GM19468 (cell line): ENCODE results near the gene COMP.
"Not testable (repeated sequence)": the region's sequence is repeated elsewhere in the genome, so short reads cannot be mapped to it uniquely, and the experiment has no call there.

Experiments used
- ATAC-seq: cut with Tn5 transposase; IDR thresholded peaks from one replicate; pipeline ENCODE4 v1.9.1; 2021; ENCODE audit warnings: mild to moderate bottlenecking, moderate library complexity, moderate number of reproducible peaks; ENCODE audit not compliant: unreplicated experiment; ENCODE audit errors: extremely low read depth

The COMP gene

GRCh38 chr19:18790566-18791314 lies at the start of gene COMP:
Gene COMP, minus strand, starts transcription at chr19:18791305. Its CDS starts 36 bp downstream, at chr19:18791269.
- ATAC-seq = no peak

GRCh38 chr19:18840288-18841267 lies 49.5 kb upstream of the COMP start:
- ATAC-seq = no peak

DNA sequence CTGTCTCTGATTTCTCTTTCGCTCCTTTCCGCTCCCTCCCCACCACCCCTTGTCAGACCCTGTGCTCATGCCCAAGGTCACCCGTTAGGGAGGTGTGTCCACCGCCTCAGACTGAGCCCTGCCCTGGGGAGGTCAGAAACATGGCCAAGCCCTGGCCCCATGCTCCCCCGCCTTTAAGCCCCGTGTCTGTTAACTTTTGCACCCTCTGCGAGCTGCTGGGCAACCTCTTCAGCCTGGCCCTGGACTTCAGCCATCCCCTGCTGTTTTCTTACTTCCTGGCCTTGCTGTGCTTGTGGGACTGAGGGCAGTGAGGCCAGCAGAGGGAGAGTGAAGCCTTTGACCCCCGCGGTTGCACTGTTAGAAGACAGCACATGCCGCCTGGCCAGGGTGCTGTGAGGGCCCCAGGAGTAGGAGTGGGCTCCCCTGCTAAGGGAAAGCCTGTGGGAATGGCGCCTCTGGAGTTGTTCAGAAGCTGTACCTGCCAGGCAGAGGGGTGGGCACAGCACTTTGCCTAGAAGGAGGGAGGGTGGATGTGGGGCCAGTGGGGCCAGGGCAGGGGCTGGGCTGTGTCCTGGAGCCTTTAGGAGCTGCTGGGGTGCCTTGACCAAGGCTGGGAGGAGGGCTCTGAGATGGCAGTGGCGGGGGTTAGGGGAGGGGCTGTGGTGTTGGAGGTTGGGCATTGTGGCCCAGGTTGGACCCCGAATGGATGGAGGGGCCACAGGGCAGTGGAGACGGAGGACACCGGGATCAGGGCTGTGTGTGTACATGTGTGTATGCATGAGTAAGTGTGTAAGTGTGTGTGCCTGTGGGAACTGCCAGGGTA lies 48.6 kb upstream of the COMP start:
- ATAC-seq = no peak

DNA sequence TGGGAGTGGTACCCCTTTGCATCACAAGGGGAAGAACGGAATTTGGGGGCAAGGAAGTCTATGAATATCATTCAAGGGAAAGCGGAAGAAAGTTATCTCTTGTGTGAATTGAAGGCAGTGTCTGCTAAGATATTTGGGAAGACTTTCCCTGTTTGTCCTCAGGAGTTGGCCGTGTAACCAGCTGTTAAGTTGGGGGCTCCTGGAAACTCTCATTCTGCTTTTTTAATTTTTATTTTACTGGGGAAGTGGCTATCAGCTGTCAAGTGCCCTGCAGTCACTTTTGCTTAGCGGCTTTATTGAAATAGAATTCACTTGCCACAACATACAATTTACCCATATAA lies 43.5 kb upstream of the COMP start:
- no peak for ATAC-seq

DNA sequence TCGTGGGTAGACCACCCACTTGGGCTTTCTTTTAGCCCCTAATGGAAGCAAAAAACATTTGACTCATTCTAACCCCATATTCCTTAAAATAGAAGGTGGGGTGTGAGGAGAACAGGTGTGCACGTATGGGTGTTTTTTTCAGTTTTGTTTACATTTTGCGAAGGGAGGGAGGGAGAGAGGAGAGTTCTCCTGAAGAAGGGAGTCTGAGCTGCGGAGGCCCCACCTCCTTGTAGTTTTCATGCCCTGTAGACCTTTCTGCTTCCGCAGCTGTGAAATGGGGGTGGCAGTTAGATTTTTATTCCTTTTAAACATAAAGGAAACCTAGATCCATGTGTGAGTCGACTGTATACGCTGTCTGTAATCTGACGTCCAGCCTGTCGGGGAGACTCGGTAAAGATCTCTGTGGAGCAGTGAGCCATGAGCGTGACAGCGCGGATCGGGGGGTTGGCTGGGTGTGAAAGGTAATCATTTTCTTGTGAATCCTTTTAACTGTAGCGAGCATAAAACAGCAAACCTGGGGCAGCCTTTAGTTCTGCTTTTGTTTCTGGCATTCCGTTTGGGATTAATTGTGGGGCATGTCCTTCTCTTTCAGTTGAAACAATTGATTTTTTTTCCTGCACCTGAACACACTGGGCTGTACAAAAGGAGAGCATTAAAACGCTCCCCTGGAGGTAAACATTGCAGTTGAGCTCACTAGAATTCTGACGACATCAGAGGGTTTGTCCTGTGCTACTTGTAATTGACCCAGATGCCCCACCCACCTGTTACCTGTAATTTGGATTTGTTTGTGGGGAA lies 42.9 kb upstream of the COMP start:
- no peak for ATAC-seq

- ATAC-seq = no peak
Measured at GRCh38 chr19:18833141-18833476, 42.0 kb upstream of the COMP start.

DNA sequence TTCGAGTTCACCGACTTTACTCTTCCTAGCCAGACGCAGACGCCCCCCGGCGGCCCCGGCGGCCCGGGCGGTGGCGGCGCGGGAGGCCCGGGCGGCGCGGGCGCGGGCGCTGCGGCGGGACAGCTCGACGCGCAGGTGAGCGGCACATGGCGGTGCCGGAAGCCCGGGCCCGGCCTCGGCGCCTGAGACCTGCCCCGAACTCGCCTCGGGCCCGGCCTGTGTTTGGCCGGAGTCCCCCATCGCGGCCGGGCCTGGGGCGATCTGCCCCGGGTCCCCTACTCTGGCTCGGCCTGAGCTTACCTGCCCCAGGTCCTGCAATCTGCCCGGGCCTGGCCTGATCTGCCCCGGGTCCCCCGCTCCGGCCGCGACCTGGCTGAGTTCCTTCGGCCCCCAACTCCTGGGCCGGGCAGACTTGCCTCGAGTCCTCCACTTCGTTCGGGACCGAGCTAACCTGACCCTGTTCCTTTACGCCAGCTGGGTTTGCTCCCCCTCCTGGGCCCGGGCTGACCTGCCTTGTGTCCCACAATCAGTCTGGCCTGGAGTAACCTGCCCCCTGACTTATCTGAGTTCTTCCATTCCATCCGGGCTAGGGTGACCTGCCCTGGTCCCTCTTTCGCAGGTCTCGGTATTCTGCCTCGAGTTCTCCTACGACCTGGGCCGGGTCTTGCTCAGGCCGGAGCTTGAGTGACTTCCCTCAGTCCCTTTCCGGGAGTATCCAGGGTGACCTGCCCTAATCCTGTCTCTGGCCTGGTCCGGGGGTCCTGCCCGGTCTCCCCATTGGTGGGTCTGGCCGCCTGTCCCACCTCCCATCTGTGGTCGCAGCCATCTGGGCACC lies 41.4 kb upstream of the COMP start:
- no peak for ATAC-seq

DNA sequence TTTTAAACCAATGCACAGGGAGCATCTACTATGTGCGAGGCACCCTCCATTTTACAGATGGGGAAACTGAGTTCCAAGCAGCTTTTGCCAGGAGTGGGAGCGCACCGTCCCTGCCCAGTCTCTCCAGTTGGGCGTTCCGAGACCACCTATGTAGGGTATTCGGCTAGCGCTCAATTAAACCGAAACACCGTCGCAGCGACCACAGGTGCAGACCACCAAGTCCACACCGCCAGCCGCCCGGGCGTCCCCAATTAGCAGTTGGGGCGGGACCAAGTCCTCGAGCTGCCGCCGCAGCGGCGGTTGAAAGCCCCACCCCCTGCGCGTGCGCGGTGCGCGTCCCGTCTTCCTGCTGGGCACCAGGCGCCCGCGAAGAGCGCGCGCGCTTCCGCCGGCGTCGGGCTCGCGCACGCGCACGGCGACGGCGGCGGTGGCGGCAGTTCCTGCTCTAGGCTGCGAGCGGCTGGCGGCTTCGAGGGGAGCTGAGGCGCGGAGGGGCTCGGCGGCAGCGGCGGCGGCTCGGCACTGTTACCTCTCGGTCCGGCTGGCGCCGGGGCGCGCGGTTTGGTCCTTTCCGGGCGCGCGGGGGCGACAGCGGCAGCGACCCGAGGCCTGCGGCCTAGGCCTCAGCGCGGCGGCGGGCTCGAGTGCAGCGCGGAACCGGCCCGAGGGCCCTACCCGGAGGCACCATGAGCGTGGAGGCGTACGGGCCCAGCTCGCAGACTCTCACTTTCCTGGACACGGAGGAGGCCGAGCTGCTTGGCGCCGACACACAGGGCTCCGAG lies 40.6 kb upstream of the COMP start, which contains the start of gene UPF1:
TSS of gene UPF1 (plus strand) at position 436 of the 782 bp plus-strand sequence. CDS start at position 687, 251 bp downstream.
- ATAC-seq = peak; percentile 70

GRCh38 chr19:18830488-18830887 lies 39.4 kb upstream of the COMP start:
- ATAC-seq = no peak

GRCh38 chr19:18828786-18829185 lies 37.7 kb upstream of the COMP start:
- ATAC-seq = no peak

- no peak for ATAC-seq
Measured at GRCh38 chr19:18817574-18817973, 26.5 kb upstream of the COMP start.

DNA sequence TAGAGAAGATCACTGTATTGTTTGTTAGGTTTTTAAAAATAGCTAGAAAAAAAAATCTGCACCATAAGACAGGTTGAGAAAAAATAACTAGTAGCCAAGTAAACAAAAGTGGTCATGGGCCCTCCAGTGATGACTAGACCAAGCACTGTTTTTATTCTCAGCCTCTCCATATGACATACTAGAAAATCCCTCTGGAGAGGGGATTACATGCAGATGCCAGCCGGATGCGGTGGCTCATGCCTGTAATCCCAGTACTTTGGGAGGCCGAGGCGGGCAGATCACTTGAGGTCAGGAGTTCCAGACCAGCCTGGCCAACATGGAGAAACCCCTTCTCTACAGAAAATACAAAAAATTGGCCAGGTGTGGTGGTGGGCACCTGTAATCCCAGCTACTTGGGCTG lies 25.5 kb upstream of the COMP start:
- ATAC-seq = not testable (repeated sequence)

DNA sequence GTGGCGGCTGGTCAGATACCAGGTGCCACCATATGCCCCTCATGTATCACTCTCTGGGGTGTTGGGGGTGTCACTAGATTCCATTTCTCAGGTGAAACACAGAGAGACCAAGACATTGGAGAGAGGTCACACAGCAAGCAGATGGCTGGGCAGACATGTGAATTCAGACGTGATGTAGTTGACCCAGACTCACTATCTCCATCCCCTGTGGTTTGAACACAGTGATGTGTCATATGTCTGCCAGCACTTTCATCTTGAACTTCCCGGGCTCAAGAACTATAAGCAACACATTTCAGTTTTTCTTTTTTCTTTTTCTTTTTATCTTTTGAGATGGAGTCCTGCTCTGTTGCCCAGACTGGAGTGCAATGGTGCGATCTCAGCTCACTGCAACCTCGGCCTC lies 24.6 kb upstream of the COMP start:
- ATAC-seq = no peak

DNA sequence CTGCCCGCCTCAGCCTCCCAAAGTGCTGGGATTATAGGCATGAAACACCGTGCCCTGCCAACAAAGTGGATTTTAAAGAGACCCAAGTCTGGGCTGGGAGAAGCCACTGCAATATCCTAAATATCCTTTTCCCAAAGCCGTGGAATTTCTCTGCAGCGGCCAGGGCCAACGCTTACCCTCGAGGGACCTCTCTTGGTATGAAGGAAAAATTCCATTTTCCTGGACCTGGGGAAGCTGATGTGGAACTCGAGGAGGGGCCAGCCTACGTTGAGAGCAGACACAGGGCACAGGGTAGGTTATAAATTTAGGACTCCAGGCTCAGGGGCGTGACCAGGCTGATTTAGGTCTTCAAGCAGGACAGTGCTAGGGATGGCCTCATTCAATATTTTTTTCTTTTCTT lies 23.0 kb upstream of the COMP start:
- ATAC-seq = no peak

DNA sequence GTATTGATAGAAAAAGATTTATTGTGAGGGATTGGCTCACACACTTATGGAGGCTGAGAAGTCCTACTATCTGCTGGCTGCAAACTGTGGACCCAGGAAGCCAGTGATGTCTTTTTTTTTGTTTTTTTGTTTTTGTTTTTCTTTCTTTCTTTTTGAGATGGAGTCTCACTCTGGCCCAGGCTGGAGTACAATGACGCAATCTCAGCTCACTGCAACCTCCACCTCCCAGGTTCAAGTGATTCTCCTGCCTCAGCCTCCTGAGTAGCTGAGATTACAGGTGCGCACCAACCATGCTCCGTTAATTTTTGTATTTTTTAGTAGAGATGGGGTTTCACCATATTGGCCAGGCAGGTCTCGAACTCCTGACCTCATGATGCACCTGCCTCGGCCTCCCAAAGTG lies 20.5 kb upstream of the COMP start:
- not testable (repeated sequence) for ATAC-seq

- ATAC-seq = no peak
Measured at GRCh38 chr19:18809149-18809868, 18.2 kb upstream of the COMP start.

DNA sequence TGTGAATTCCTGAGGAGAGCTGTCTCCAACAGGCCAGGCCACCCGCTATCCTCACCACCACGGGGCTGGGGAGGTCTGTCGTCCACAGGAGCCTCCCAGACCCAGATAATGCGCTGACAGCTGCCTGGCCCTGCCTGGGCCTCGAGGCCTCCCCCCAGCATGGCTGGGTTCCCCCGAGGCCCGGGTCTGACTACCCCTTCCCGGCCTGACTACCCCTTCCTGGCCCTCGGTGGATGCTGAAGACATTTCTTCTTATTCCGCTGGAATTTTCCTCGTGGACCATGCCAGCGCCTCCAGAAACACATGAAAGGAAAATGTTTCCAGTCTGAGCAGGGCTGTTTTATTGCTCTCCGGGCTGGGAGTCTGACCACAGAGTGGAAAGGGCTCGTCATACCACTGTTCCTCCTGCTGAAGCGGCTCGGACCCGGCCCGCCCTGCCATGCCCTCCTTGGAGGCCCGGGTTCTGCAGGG lies 16.8 kb upstream of the COMP start:
- ATAC-seq = no peak
